ENCODE data around the gene SPN. TPM values are rescaled to one million over a fixed set of nuclear protein-coding genes. Genes with fewer than 3 reads are reported as not detected.
"Not testable (repeated sequence)": the region's sequence is repeated elsewhere in the genome, so short reads cannot be mapped to it uniquely, and the experiment has no call there.

Gene SPN, protein sequence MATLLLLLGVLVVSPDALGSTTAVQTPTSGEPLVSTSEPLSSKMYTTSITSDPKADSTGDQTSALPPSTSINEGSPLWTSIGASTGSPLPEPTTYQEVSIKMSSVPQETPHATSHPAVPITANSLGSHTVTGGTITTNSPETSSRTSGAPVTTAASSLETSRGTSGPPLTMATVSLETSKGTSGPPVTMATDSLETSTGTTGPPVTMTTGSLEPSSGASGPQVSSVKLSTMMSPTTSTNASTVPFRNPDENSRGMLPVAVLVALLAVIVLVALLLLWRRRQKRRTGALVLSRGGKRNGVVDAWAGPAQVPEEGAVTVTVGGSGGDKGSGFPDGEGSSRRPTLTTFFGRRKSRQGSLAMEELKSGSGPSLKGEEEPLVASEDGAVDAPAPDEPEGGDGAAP
- 1 to 10 TPM in 1 of 4 donors, under 1 TPM in 3; 0.67 to 3.4 (median 0.86) TPM for total RNA-seq

DNA sequence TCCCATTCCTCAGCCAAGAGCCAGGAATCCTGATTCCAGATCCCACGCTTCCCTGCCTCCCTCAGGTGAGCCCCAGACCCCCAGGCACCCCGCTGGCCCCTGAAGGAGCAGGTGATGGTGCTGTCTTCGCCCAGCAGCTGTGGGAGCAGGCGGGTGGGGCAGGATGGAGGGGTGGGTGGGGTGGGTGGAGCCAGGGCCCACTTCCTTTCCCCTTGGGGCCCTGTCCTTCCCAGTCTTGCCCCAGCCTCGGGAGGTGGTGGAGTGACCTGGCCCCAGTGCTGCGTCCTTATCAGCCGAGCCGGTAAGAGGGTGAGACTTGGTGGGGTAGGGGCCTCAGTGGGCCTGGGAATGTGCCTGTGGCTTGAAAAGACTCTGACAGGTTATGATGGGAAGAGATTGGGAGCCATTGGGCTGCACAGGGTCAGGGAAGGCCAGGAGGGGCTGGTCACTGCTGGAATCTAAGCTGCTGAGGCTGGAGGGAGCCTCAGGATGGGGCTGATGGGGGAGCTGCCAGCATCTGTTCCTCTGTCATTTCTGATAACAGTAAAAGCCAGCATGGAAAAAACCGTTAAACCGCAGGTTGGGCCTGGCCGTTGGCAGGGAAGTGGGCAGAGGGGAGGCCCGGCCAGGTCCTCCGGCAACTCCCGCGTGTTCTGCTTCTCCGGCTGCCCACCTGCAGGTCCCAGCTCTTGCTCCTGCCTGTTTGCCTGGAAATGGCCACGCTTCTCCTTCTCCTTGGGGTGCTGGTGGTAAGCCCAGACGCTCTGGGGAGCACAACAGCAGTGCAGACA, at the start of gene SPN:
Gene SPN (plus strand): TSS at position 232 of the 791 bp plus-strand sequence. CDS start 482 bp downstream, at position 714.
- no peak for TF ChIP-seq POLR2A (IDR thresholded peaks at IDR 0.05)
- TF ChIP-seq, protein P1, sequence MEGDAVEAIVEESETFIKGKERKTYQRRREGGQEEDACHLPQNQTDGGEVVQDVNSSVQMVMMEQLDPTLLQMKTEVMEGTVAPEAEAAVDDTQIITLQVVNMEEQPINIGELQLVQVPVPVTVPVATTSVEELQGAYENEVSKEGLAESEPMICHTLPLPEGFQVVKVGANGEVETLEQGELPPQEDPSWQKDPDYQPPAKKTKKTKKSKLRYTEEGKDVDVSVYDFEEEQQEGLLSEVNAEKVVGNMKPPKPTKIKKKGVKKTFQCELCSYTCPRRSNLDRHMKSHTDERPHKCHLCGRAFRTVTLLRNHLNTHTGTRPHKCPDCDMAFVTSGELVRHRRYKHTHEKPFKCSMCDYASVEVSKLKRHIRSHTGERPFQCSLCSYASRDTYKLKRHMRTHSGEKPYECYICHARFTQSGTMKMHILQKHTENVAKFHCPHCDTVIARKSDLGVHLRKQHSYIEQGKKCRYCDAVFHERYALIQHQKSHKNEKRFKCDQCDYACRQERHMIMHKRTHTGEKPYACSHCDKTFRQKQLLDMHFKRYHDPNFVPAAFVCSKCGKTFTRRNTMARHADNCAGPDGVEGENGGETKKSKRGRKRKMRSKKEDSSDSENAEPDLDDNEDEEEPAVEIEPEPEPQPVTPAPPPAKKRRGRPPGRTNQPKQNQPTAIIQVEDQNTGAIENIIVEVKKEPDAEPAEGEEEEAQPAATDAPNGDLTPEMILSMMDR (IDR thresholded peaks at IDR 0.05) = no peak
- 69 to 84% methylated on average over 12 to 14 of the region's 18 CpGs for WGBS, 2 donors
- Histone ChIP-seq H3K4me1 (no peaks in the 10 kb centered on the region), H3K27ac (no peak within 1 kb of the TSS), H3K9me3 (no peaks in the 10 kb centered on the region), H3K27me3 (no peaks in the 10 kb centered on the region), H3K4me3 (replicated peaks in 1 of 3) (no peak within 1 kb of the TSS), H3K36me3 (no peaks in the 10 kb centered on the region)
- intact Hi-C loops (cut with DNase I) = no loop called here
- DNase-seq = no peak

DNA sequence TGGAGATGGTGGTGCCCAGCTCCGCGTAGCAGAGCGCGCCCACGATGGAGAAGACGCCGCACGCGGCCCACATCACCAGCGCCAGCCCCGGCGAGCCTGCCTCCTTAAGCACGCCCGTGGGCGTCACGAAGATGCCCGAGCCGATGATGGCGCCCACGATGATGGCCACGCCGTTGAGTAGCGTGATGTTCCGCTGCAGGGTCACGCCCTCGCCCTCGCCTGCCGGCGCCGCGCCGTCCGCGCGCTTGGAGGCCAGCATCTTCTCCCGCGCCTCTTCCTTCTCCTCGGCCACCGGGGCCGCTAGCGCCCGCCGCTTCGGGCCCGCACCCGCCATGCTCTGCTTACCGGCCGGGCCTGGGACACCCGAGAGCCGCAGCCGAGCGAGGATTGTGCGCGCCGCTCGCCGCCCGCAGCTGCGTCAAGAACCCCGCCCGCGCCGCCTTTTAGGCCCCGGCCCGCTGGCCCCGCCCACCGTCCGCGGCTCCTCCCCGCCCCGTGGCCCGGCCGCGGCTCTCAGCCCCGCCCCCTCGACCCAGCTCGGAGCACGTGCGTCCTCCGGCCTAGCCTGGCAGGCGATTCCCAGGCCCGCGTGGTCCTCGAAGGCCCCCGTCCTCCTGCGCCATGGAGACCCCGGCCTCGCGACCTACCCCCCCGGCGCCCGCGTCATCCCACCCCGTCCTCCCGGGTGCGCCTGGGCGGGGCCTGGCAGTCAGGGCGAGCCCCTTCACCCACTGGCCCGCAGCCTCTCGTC, 49.6 kb upstream of the SPN start:
- H3K9me3 ChIP-seq; H3K36me3 ChIP-seq; intact Hi-C loops (cut with DNase I); H3K27me3 ChIP-seq; H3K27ac ChIP-seq: not testable (repeated sequence)
- no CpG with 5 or more reads among the region's 100 CpGs for WGBS, 2 donors
- peak in 1 of 2 donors; percentile 34 for TF ChIP-seq POLR2A (IDR thresholded peaks at IDR 0.05)
- H3K4me3 ChIP-seq (replicated peaks in 1 of 3) = peak overlapping the region in 1 of 3 donors; percentile 19
- peaks cover 0 to 11% of the 10 kb centered on the region in 2 donors for H3K4me1 ChIP-seq
- peak; percentile 58 to 63 for DNase-seq

DNA sequence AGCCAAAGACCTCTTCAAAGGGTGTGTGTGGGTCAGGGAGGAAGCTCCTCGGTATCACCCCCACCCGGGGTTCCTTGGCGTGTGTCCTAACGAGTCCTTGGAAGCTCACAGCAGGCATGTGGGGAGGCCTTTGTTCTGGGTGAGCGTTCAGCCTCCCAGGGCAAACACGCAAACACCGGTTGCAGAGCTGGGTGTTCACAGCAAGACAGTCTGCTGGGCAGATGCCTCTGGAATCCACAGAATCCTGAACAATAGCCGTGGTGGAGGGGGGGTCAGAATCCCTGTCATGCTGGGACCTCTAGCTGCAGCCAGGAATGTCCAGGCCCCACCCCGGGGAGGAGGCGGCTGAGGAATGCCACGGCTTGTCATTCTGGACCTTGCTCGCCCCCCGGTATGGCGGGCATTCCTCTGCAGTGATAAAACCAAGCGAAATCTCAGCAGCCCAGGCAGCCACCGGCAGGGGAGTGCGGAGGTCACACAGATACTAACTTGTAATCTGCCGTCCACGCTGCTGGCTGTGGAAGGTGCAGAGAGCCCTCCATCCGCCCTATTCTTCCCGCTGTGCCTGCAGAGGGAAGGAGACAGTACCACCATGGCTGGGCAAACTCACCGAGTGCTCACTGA, 48.2 kb upstream of the SPN start:
- DNase-seq; H3K4me3 ChIP-seq (replicated peaks in 1 of 3); H3K27ac ChIP-seq; H3K36me3 ChIP-seq; intact Hi-C loops (cut with DNase I); H3K9me3 ChIP-seq; H3K27me3 ChIP-seq: not testable (repeated sequence)
- WGBS, 2 donors = 63 to 70% methylated on average over 10 to 17 of the region's 22 CpGs
- peaks cover 0 to 11% of the 10 kb centered on the region in 2 donors for H3K4me1 ChIP-seq

DNA sequence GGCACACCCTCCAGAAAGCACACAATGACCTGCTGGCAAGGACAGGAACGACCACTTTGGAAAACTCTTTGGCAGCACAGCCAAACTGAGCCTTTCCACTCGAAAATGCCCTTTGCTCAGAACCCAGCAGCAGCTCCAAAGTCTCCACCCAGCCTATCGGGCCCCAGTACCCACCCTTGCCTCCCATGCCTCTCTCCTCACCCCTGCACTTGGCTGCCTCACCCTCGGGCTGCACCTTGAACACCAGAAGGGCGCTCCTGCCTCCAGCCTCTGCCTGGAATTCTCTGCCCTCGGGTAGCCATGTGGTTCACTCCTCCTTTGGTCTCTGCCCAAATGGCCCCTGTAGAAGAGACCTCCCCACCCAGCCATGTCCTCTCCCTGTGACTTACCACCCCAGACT, 46.9 kb upstream of the SPN start:
- H3K4me3 ChIP-seq (replicated peaks in 1 of 3); H3K9me3 ChIP-seq; intact Hi-C loops (cut with DNase I); DNase-seq; H3K27ac ChIP-seq; H3K36me3 ChIP-seq; H3K27me3 ChIP-seq: not testable (repeated sequence)
- peaks cover 0 to 11% of the 10 kb centered on the region in 2 donors for H3K4me1 ChIP-seq
- 60 to 61% methylated on average over 5 of the region's 6 CpGs for WGBS, 2 donors

DNA sequence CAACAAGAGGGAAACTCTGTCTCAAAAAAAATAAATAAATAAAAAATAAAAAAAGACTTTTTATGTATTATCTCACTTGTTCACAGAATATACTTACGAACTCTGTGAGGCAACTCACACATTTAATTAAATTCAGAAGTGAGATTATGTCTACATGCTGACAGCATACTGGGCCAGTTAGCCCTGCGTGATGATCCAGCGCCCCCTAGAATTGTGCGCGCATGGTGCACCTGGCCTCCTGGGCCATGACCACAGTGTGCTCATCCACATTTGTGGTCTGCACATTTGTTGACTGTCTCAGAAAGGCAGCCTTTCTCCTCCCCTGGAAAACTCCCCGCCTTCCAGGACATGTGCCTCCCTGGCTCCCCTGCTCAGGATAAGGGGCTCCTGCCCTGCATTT, 42.5 kb upstream of the SPN start:
- H3K9me3 ChIP-seq; DNase-seq; H3K4me1 ChIP-seq; intact Hi-C loops (cut with DNase I); H3K36me3 ChIP-seq; H3K27me3 ChIP-seq; H3K27ac ChIP-seq; H3K4me3 ChIP-seq (replicated peaks in 1 of 3): not testable (repeated sequence)
- TF ChIP-seq, protein P1 (IDR thresholded peaks at IDR 0.05) = peak in 1 of 6 experiments; percentile 8
- 67 to 73% methylated on average over 5 of the region's 6 CpGs for WGBS, 2 donors

DNA sequence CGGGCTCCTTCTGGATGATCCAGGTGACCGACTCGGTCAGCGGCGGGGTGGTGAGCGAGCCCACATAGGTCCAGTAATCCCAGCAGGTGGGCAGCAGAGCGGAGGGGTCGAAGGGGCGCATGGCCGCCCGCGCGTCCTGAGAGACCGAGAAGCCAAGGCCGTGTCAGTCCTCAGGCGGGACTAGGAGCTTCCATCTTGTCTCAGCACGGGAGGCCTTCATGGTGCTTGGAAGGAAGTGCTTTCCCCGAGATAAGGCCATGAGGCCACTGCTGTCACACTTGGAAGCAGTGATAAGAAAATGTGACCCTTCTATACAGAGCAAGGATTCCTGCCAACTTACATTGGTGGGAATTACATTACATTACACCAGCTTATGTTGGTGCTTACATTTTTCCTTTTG, 40.3 kb upstream of the SPN start:
- H3K27ac ChIP-seq; H3K27me3 ChIP-seq; H3K36me3 ChIP-seq; H3K4me3 ChIP-seq (replicated peaks in 1 of 3); H3K4me1 ChIP-seq; DNase-seq; intact Hi-C loops (cut with DNase I); H3K9me3 ChIP-seq: not testable (repeated sequence)
- 84 to 91% methylated on average over 5 to 10 of the region's 18 CpGs for WGBS, 2 donors

DNA sequence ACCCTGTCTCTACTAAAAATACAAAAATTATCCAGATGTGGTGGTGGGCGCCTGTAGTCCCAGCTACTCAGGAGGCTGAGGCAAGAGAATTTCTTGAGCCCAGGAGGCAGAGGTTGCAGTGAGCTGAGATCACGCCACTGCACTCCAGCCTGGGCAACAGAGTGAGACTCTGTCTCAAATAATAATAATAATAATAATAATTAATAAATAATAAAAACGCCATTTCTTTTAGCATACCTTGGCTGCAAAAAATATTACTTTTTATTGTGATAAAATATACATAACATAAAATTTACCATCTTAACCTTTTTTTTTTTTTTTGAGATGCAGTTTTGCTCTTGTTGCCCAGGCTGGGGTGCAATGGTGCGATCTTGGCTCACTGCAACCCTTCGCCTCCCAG, 39.8 kb upstream of the SPN start:
- H3K4me3 ChIP-seq (replicated peaks in 1 of 3); H3K27me3 ChIP-seq; H3K36me3 ChIP-seq; H3K9me3 ChIP-seq; intact Hi-C loops (cut with DNase I); H3K4me1 ChIP-seq; DNase-seq; H3K27ac ChIP-seq: not testable (repeated sequence)
- 96 to 97% methylated on average over 5 of the region's 5 CpGs for WGBS, 2 donors

DNA sequence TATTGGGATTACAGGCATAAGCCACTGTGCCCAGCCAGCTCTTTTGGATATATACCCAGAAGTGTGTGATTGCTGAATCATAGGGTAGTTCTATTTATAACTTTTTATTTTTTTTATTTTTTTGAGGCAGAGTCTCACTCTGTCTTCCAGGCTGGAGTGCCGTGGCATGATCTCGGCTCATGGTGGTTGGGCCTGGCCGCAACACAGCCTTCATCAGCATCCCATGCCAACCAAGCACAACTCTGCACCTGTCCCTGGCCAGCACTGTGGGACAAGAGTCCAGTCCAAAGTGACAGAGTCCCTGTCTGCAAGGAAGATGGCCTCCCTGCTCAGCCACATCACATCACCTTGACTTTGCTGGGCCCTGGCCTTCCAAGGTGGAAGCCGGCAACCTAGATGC, 37.9 kb upstream of the SPN start:
- intact Hi-C loops (cut with DNase I); H3K4me1 ChIP-seq; H3K27ac ChIP-seq: not testable (repeated sequence)

DNA sequence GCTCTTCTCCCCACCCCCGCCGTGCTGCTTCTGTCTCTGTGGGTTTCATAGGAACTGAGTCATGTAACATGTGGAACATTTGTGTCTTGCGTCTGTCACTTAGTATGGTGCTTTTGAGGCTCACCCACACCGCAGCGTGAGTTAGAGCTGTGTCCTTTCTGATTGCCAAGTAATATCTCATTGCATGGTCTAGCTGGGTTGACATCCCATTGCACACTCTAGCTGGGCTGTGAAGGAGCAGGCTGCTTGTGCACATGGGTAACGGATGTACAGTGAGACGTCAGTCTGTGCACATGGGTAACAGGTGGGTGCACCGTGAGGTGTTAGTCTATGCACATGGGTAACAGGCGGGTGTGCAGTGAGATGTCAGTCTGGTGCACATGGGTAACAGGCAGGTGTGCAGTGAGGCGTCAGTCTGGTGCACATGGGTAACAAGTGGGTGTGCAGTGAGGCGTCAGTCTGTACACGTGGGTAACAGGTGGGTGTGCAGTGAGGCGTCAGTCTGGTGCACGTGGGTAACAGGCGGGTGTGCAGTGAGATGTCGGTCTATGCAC, 36.2 kb upstream of the SPN start:
- WGBS, 2 donors = 58 to 69% methylated on average over 13 to 16 of the region's 16 CpGs
- H3K4me1 ChIP-seq; H3K27ac ChIP-seq; H3K27me3 ChIP-seq; intact Hi-C loops (cut with DNase I); H3K4me3 ChIP-seq (replicated peaks in 1 of 3); DNase-seq; H3K9me3 ChIP-seq; H3K36me3 ChIP-seq: not testable (repeated sequence)

More for the DNA sequence above, 37.9 kb upstream of the SPN start:
- H3K27me3 ChIP-seq; H3K36me3 ChIP-seq; H3K9me3 ChIP-seq; DNase-seq; H3K4me3 ChIP-seq (replicated peaks in 1 of 3): not testable (repeated sequence)
- 71 to 79% methylated on average over 3 of the region's 4 CpGs for WGBS, 2 donors
